ENCODE results near the gene TLE3. TPM values are rescaled to one million over a fixed set of nuclear protein-coding genes. Genes with fewer than 3 reads are reported as not detected.

TLE3 gene
- total and polyA plus RNA-seq, 2 of the 4 experiments (the other 2 are of a cell fraction) = 6.5 to 16.3 TPM

GRCh38 chr15:70031713-70032112 lies 66.0 kb downstream of the TLE3 start:
- H4K91ac ChIP-seq (ENCODE audit: insufficient read depth, low read depth, low read length) = no peak overlapping the region
- no peak overlapping the region for H3K56ac ChIP-seq (ENCODE audit: extremely low read depth, insufficient read depth, low read length)
- no peak overlapping the region for H2BK120ac ChIP-seq (ENCODE audit: low read depth, low read length)
- H3K4me2 ChIP-seq (ENCODE audit: low read depth, low read length) = no peak overlapping the region
- H3K27ac ChIP-seq (ENCODE audit: insufficient read depth, low read length) = no peak overlapping the region
- no peak for TF ChIP-seq SMC3 (IDR thresholded peaks at IDR 0.05; ENCODE audit: low read depth, low read length)
- no peak overlapping the region for H3K4ac ChIP-seq (ENCODE audit: low read depth, low read length)
- no peak overlapping the region for H2AK9ac ChIP-seq (replicated peaks; ENCODE audit: low read depth, low read length, poor library complexity)
- no TSS peak for BruUV-seq (replicated peaks)
- H3K14ac ChIP-seq (replicated peaks; ENCODE audit: low read depth, low read length) = no peak overlapping the region
- H3K9ac ChIP-seq (ENCODE audit: low read depth, low read length) = no peak overlapping the region
- no peak for ATAC-seq (ENCODE audit: low read depth)
- no peaks in the 10 kb centered on the region for H3K79me1 ChIP-seq (ENCODE audit: low read depth in 1 of 2, low read length in 2 of 2)
- DNase-seq = no peak
- peaks cover 8% of the 10 kb centered on the region for H3K9me1 ChIP-seq (ENCODE audit: insufficient read depth, low read length)
- peaks cover 6% of the 10 kb centered on the region; the same call in 1 of the 2 replicates for H3K4me1 ChIP-seq (ENCODE audit: control insufficient read depth, insufficient read depth, low read length)
- no CpG with 5 or more reads among the region's 2 CpGs for WGBS, 2 experiments (ENCODE audit: extremely low coverage in 2 of 2, insufficient read length in 1 of 2)
- no peaks in the 10 kb centered on the region for H4K20me1 ChIP-seq (ENCODE audit: insufficient read depth, low read length)
- intact Hi-C loops (cut with micrococcal nuclease) = no loop called here
- ChIA-PET POLR2A (ENCODE audit: unreplicated experiment) (no interaction called here), CTCF (no interaction called here)
- H2BK5ac ChIP-seq (ENCODE audit: low read depth, low read length, poor library complexity, severe bottlenecking) = no peak overlapping the region
- H2BK15ac ChIP-seq (ENCODE audit: low read depth, low read length) = no peak overlapping the region
- no peak overlapping the region for H3K4me3 ChIP-seq (ENCODE audit: insufficient read depth, low read depth, low read length)
- no peak overlapping the region for H4K5ac ChIP-seq (ENCODE audit: low read depth, low read length)
- H2AFZ ChIP-seq (replicated peaks; ENCODE audit: low read length, poor library complexity) = no peak overlapping the region
- no peak overlapping the region for H2AK5ac ChIP-seq (ENCODE audit: low read depth, low read length)
- no peak overlapping the region for H3K18ac ChIP-seq (ENCODE audit: low read depth, low read length)
- no peak overlapping the region for H3K23ac ChIP-seq (ENCODE audit: low read depth, low read length)
- no peaks in the 10 kb centered on the region for H3K36me3 ChIP-seq (ENCODE audit: control insufficient read depth, insufficient read depth, low read length)
- dilution Hi-C loops (cut with HindIII; ENCODE audit: low sequenced_read_pairs, unreplicated experiment) = no loop called here
- H3K27me3 ChIP-seq (ENCODE audit: control insufficient read depth, insufficient read depth, low read length) = peaks cover 75% of the 10 kb centered on the region
- no peak overlapping the region for H2BK20ac ChIP-seq (ENCODE audit: low read depth, low read length)
- no peaks in the 10 kb centered on the region for H3K9me3 ChIP-seq (ENCODE audit: control insufficient read depth, insufficient read depth, low read length)
- no peak overlapping the region for H4K8ac ChIP-seq (ENCODE audit: low read depth in 2 of 2, low read length in 2 of 2)
- in situ Hi-C loops (cut with MboI; ENCODE audit: low sequenced_read_pairs) = no loop called here
